ENCODE data around the gene RRP9.

- TF ChIP-seq POLR2A (IDR thresholded peaks at IDR 0.05) (no peak), CTCF (IDR thresholded peaks at IDR 0.05) (no peak)
Measured at GRCh38 chr3:51934139-51934850, 7.4 kb downstream of the RRP9 start.

Measured in adrenal gland (tissue), 5 donors.